ENCODE measurements around the gene NEMP1. TPM values are rescaled to one million over a fixed set of nuclear protein-coding genes. Genes with fewer than 3 reads are reported as not detected.

The NEMP1 gene
- total RNA-seq, 1 donor from 2014 or later, result 19.1 TPM

- DNase-seq (ENCODE audit: low read depth), result no peak
These were observed 30.9 kb upstream of the NEMP1 start for GRCh38 chr12:57109207-57110103.

DNA sequence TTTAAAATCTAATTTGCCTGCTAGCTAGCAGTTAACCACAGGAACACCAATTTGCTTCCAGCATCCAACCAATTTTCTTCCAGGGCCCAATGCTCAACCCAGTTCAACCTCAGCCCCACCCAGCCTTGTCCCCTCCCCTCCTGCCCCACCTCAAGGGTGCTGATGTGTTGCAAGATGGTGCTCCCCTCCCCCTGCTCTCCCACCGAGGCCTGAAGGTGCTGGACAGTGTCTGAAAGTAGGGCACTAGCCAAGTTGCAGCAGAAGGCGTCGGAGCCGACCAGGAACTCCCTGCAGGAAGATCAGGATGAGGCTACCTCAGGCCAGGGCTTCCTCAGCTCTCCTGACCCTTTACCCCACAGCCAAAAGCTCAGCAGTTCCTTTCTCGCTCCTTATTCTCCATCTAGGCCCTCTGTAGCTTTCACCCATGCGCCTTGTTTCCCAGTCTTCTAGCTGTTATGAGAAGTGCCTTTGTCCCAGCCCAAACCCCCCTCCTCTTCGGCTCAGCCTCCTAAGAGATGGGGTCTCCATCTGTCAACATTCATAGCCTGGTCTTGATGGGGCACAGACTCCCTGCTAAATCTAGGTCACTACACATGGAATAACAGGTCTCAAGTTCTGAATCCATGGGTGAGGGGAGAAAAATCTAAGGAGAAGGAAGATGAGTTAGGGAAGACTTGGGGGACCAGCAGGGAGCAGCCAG lies 29.0 kb upstream of the NEMP1 start:
- no peak for DNase-seq (ENCODE audit: low read depth)

GRCh38 chr12:57106021-57106708 lies 27.6 kb upstream of the NEMP1 start:
- peak; percentile 46 for DNase-seq (ENCODE audit: low read depth)

DNA sequence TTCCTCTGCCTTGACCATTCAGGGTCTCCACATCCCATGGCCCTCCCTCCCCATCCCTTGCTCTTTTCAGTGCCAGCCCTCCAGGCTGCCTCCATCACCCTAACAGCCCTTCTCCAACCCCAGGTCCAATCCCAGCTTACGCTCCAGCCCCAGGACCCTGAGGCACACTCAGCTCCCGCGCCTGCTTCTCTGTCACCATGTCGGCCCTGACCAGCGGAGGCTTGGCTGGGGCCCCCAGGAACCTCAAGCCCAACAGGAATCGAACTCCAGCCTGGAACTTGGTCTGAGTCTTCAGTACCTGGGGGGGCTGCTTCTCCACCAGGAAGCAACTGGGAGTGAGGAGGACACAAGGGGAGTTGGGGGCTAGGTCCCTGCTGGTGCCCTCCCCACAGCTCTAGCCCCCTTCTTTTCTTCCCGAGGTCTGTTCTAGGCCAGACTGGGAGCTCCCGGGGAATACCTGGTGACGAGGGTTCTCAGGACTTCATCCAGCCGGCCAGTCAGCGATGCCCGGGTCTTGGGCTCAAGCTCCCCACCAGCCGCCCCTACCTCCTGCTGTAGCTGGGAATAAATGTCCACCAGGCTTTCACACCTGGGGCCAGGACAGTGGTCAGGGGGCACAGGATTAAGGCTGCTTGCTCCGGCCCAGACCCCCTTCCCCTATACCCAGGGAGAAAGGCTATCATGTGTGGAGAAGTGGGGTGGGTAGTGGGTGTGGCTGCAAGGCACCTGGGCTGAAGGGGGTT lies 26.6 kb upstream of the NEMP1 start:
- no peak for DNase-seq (ENCODE audit: low read depth)

DNA sequence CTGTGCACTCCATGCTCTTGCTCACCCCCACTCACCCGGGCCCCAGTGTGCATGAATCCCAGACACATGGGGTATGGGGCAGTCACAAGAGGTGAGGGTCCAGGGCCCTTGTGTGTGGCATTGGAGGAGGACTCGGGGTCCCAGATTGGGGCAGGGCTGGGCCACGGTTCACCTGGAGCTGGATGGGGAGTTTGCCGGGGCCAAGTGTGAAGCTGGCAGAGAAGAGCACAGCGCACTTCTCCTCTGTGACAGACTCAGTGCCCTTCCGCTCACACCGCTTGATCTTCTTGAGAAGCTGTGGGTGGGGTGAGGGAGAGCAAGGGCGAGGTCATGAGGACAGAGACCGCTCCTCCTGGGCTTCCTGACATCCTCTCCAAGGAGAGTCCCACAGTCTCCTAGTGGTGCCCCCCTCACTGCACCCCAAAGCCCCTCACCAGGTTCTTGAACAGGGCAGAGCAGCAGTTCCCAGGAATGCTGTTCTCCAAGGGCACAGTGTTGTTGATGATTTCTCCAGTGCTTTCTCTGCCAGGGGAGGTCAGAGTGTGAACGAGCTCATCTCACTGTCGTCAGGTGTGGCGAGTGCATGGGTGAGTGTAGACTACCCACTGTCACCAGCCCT lies 25.8 kb upstream of the NEMP1 start:
- DNase-seq (ENCODE audit: low read depth), result no peak

- DNase-seq (ENCODE audit: low read depth), result no peak
These were observed 25.3 kb upstream of the NEMP1 start for GRCh38 chr12:57103856-57104255.

GRCh38 chr12:57101892-57102695 lies 23.5 kb upstream of the NEMP1 start:
- DNase-seq (ENCODE audit: low read depth), result peak; percentile 65

DNA sequence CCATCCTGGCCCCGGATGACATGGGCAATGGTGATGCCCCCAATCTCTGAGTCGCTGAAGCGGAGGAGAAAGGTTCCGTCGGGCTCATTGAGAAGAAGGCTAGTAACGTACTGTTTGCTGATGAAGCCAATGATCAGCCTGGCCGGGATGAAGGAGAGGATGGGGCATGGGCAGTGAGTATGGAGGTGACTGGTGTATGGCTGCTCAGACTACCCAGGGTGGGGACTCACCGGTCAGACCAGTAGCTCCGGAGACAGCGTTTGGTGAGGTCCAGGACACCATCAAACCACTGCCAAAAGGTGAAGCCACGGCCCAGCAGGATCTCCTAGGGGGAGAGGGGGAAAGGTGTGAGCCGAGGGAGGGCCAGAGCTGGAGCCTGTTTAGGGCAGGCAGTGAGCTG lies 21.2 kb upstream of the NEMP1 start:
- no peak for DNase-seq (ENCODE audit: low read depth)

DNA sequence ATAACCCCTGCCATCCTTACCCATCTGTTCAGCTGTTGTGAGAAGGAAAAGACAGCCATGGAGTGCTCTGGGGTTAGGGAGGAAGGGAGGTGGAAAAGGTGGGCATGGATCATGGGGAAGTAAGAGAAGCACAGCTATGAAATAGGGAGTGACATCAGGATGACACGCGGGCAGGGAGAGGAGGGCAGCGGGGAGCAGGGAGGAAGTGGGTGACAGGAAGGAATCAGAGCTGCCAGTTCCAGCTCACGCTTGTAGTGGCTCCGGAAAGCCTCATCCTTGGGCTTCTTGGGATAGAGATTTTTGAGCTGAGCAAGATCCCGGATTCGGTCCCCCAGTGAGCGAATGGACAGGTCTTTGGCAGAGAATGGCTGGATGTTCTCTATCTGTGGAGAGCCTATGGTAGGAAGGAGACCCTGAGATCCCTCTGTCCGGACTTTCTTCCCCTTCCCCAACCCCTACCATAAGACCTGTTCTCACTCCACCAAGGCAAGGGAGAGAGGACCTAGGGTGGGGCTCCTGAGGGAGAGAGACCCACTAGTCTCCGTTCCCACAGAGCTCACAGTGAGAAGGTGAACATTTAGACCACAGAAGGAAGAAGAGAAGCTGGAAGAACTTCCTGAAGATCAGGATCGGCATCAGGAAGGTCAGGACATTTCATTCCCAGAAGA lies 20.6 kb upstream of the NEMP1 start:
- DNase-seq (ENCODE audit: low read depth), result peak; percentile 10

- DNase-seq (ENCODE audit: low read depth), result peak; percentile 87
These were observed 20.0 kb upstream of the NEMP1 start for GRCh38 chr12:57098546-57098945.

DNA sequence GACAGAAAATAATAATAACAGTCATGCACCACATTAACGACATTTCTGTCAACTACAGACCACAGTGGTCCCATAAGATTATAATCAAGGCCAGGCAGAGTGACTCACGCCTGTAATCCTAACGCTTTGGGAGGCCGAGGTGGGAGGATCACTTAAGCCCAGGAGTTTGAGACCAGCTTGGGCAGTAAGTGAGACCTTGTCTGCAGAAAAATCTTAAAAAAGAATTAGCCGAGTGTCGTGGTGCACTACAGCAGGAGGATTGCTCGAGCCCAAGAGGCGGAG lies 18.9 kb upstream of the NEMP1 start:
- DNase-seq (ENCODE audit: low read depth), result no peak

- DNase-seq (ENCODE audit: low read depth), result peak; percentile 68
These were observed 18.4 kb upstream of the NEMP1 start for GRCh38 chr12:57096748-57097553.

- DNase-seq (ENCODE audit: low read depth), result peak; percentile 21
These were observed 17.5 kb upstream of the NEMP1 start for GRCh38 chr12:57096099-57096572.

DNA sequence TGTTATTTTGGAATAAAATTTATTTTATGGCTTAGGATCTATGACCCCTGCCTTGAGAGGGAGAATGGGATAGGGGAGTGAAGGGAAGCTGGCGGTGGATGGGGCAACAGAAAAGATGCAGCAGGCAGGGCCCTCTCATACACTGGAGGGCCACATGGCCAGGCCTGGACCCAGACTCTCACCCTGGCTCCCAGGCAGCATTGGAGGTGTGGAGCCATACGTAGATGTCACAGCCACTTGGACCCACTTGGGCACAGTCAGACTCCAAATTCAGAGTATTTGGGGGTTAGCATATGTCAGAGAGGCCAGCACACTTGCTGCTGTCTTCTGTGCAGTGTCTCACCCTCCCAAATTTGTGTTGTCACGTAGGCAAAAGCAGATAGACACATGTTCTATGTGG lies 16.8 kb upstream of the NEMP1 start:
- no peak for DNase-seq (ENCODE audit: low read depth)

DNA sequence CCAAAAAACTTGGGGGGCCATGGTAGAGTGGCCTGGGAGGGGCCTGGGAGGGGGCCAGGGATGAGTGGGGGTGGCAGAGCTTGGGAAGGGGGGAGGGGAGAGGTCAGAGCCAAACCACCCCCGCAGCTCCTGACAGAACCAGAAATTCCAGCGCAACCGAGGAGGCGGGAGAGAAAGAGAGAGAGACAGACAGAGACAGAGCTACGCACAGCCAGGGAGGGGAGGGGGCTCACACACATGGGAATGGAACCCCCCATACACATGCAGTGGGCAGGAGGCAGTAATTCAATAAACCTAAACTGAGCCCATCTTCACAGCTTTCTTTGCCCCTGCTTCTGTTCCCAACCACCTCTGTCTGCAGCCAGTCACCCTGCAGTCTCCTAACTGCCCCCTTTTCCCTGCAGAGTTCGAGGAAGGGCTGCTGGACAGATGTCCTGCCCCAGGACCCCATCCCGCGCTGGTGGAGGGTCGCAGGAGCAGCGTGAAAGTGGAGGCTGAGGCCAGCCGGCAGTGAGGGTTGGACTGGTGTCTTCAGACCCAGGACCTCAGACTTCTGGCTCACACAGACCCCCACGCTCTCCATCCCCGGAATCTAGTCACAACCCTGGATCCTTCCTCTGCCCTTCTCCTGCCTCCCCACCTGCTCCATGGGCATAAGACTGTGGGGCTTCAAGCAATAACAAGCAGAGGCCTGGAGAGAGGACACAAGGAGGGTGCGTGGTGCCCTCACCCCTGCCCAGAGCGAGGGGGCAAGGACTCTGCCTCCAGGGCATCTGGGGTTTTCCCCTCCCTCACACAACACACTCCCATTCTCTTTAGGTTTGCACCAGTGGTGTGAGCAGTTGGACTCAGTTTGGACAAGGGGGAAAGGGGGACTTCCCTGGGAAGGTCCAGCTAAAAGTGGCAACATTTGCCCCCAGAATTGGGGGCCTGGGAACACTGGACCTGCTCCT lies 15.9 kb upstream of the NEMP1 start:
- DNase-seq (ENCODE audit: low read depth), result no peak

- DNase-seq (ENCODE audit: low read depth), result peak; percentile 88
These were observed 15.0 kb upstream of the NEMP1 start for GRCh38 chr12:57093415-57094207.

All from myocyte (in vitro differentiated cells).